Measurements from ENCODE around the gene MST1R.
"Not testable (repeated sequence)": the region's sequence is repeated elsewhere in the genome, so short reads cannot be mapped to it uniquely, and the experiment has no call there.

MST1R gene

DNA sequence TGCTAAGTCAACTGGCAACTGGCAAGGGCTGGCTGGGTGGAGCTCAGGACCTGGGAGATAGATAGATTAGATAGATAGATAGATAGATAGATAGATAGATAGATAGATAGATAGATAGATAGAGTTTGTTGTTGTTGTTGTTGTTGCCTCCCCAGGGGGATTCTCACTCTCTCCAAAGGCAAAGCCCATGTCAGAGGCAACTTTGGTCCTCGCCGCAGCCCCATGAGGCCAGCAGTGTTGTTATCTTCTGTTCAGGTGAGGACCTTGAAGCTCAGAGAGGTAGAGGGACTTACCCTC, 7.4 kb upstream of the MST1R start:
- no peak for DNase-seq

DNA sequence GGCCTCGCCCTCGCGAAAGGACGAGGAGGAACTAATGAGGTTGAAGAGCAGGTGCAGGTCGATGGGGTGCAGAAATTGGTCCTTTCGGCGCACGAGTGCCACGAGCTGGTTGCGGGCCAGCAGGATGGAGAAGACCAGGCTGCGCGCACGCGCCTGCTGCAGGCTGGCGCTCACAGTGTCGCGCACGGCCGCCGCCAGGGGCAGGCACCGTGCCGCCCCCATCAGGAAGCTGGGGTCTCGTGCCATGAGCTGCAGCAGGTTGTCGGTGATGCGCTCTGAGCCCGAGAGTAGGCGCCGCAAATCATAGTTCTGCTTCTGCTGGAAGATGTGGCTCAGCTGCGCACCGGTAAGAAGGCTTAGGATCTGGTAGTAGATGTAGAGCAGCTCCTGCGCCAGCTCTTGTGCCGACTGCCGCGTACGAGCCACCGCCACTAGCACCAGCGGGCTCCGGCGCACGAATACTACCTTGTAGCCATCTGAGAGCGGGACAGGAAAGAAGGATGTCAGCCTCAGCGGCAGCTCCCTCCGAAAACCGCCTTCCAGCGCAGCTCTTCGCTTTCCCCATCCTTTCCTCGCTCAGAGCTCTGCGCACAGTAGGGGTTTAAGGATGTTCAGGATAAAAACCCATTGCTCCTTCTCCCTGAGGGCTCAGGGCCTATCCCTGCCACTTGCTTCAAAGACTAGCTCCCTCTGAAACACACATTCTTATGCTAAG, 6.9 kb upstream of the MST1R start:
- no peak for DNase-seq

DNA sequence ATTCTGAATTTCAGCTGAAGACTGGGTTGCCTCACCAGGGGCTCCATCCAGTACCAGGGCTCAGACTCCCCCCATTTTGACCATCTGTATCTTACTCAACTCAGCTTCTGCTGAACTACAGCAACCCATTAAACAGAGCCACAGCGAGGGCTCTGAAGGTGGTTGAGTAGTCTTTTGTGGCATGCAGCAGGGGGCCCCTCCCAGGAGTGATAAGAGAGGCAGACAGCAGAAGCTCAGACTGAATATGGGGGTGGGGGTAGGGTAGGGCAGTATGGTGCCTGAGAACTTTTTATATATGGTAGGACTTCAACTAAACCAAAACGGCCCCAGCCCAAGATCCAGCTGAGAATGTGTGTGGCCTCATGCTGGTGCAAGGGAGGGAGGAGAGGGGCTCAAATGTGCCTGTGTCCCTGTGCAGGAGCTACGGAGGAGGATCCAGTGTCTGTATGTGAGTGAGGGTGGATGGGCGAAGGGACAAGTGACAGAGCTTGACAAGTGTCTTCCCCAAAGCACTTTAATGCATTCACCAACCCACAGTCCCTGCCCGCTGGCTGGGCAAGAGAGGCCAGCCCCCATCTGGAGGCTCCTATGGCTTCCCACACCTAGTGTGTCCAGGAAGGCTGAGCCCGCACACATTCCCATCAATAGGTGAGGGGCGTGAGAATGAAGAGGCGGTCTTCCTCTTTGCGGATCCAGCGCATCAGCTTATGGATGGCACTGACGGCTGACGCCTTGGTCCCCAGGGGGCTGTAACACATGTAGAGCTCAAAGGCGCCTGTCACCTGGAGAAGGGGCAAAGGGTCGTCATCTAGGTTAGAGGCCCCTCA, 4.9 kb upstream of the MST1R start:
- DNase-seq = no peak

DNA sequence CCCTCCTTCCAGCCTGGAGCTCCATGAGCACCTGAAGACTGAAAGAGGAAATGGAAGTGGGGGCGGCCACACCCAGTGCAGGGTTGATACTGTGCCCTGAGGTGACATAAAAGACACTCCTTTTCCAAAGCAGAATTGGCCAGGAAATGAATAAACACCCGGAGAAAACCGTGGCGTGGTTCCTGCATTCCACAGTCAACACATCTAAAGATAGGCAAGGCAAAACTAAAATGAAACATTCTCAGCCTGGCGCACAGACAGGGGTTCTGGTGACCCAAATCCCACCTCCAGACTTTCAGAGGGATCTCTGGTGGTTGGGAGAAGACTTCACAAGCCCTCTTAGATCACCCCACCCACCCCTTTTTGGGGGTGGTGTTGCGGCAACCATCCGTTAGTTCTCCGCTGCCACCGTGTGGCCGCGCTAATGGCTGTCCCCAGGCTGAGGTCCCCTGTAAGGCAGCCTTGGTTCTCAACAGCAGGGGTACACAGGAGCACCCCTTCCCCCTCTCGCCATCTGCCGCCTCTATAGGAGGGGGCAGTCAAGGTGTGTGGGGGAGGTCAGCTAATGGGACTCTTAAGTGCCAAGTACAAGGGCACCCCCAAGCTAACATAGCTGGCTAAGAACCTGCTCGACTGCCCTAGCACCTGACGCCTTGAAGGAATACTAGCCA, 2.5 kb upstream of the MST1R start:
- peak; percentile 64 for DNase-seq

DNA sequence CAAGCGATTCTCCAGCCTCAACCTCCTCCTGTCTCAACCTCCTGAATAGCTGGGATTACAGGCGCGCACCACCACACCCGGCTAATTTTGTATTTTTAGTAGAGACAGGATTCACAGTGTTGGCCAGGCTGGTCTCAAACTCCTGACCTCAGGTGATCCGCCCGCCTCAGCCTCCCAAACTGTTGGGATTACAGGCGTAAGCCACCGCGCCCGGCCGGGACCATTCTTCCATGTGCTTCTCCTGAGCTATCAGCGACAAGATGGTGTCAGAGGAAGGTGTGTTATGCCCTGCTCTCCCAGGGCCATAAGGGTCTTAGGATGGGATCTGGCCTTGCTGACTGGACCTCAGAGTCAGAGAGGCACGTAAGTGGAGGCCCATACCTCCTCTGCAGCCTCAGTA, 775 bp upstream of the MST1R start:
- DNase-seq = not testable (repeated sequence)

DNA sequence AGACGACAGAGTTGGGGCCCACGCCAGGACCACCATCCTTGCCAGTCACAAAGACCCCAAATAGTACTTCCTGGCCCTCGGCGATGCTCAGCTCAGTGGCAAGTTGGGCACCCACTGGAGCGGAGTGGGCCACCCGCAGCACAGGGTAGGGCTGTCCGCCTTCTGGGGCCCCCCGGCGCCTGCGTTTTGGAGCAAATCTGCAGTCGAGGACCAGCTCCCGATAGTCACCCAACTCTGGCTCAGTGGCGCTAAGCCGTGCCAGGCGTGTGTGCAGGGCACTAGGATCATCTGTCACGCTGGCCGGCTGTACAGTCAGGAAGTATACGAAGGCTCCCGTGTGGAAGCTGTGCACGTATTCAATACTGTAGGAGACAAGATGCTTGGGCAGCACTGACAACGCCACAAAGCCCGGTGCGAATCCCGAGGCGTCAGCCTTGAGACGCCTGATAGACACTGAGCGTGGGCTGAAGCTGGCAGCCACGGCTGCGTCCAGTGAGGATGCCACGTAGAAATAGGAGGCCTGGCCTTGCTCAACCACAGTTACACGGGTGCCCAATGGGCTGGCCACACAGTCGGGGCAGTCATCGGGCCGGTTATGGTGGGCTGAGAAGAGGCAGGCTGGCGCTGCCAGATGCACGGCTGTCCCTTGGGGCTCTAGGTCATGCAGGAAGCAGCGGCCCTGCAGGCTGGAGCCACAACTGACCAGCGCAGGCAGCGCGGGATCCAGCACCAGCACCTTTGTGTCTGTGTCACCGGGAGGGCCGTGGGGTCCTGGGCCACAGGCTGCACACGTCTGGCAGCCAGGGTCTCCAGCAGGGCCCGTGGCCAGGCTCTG, 945 bp downstream of the MST1R start:
- DNase-seq = no peak

GRCh38 chr3:49901366-49902339, 2.0 kb downstream of the MST1R start:
- peak; percentile 48 for DNase-seq

DNA sequence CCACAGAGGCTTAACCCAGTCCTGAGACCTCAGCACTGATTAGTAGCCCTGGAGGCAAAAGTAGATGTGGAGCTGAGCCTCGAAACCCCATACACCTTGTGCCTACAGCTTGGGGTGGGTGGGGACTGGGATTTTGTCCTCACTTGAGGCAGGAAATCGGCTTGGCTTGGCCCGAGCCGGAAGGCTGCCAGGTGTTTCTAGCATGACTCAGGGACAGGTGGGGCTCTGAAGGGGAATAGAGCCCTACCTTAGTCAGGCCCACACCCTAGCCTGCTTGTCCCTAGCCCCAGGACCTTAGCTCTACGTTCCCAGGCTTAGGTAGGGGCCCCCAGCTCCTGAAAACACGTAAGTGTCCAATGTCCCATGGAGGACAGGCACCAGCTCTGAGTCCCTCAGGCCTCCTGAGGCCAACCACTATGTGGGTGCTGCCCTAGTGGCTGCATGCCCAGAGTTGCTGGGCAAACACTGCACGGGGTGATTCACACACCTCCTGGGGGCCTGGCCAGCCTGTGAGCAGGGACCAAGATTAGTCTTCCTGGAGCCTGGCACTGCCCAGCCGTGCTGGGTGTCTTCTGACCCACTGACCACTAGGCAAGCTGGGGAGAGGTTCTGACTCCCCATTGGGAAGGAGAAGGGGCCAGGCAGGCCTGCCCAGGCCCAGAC, 3.1 kb downstream of the MST1R start:
- DNase-seq = no peak

- no peak for DNase-seq
Measured at GRCh38 chr3:49899815-49900214, 3.9 kb downstream of the MST1R start.

- no peak for DNase-seq
Measured at GRCh38 chr3:49898991-49899390, 4.7 kb downstream of the MST1R start.

DNA sequence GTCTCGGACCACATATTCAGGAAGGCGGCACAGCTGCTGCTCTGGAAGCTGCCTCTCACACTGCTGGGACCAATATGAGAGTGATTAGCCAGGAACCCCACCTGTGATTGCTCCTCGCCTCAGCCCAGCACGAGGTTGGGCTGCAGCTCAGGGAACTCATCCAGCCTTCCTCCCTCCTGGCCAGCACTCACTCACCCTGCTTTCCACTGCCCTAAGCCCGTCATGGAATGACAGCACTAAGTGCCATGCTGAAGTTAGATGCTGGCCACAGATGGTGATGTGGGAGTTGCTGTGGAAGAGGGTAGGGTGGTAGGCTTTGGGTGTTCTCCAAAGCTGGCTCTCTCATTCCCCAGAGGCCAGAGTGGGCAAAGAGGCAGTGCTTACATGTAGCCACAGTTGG, 7.3 kb downstream of the MST1R start:
- no peak for DNase-seq

GRCh38 chr3:49895791-49896190, 7.9 kb downstream of the MST1R start:
- DNase-seq = no peak

- DNase-seq = no peak
Measured at GRCh38 chr3:49889296-49889695, 14.4 kb downstream of the MST1R start.

GRCh38 chr3:49886922-49887265, 16.8 kb downstream of the MST1R start:
- no peak for DNase-seq

- DNase-seq = no peak
Measured at GRCh38 chr3:49883998-49884397, 19.7 kb downstream of the MST1R start.

GRCh38 chr3:49882166-49882565, 21.5 kb downstream of the MST1R start:
- DNase-seq = peak; percentile 82

DNA sequence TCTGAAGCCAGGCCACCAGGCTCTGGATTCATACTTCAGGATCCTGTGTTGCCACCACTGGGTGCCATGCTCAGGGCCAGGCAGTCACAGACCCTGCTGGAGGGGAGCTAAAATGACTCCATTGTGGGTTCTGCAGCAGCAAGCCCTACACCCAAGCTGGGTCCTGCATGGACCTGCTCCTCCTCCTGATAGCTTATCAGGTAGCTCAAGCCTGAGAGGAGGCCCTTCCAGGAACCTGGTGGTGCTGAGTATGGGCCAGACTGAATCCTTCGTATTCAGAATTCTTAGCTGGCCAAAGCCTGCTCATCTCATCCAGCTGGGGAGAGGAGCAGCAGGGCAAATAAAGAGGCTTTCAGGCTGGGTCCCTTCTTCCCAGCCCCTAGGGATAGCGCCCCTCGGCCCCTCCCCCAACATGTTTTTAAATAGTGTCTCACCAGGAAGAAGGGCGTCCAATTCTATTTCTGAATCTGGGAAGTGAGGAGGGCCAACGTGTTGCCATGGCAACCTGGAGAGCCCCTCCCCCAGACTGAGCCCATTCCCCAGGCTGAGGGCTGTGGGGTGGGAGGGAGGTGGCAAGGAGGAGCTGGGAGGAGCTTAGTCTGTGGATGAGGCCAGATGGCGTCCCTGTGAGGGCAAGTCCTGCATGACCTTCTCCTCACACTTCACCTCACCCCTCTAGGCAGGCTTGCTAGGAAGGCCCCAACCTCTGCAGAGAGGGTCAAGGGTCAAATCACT, 22.9 kb downstream of the MST1R start:
- DNase-seq = no peak

- no peak for DNase-seq
Measured at GRCh38 chr3:49879721-49880120, 24.0 kb downstream of the MST1R start.

DNA sequence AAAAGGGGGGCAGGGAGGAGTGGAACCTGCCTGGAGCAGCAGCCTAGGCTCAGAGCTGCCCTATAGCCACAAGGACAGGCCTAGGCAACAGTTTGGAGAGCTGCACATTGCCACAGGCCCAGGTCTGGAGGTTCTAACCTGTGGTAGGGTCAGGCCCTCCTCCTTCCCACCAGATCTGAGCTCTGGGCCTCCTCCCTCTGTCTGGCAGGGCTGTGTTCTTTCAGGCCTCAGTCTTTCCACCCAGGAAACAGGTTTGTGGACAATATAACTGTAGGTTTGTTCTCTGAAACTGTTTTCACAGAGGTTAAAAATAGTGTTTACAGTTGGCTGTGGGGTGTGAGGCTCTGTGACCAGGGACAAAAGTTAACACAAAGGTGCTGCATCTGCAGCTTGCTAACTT, 25.0 kb downstream of the MST1R start:
- no peak for DNase-seq

- no peak for DNase-seq
Measured at GRCh38 chr3:49877716-49878115, 26.0 kb downstream of the MST1R start.

GRCh38 chr3:49876567-49876966, 27.1 kb downstream of the MST1R start:
- DNase-seq = no peak

All from right hindlimb (tissue), 1 donor.